ENCODE results near the gene ELF1. TPM values are rescaled to one million over a fixed set of nuclear protein-coding genes. Genes with fewer than 3 reads are reported as not detected.
A peak's percentile ranks its signal among the peaks of the same experiment; 100 is the strongest.

Gene ELF1
- total and polyA plus RNA-seq, 2 of the 8 experiments (the other 6 are each of a cell fraction or from before 2014, with no cell fraction given): 5.6 to 18.2 TPM

GRCh38 chr13:41008349-41008980, 10.7 kb downstream of the ELF1 start:
- no peak overlapping the region for H4K8ac ChIP-seq (ENCODE audit: extremely low read depth, insufficient read depth, low read length)
- H3K36me3 ChIP-seq (ENCODE audit: control insufficient read depth in 2 of 4, insufficient read depth in 4 of 4, low read length in 3 of 4): no peaks in the 10 kb centered on the region
- no peak overlapping the region for H2AK5ac ChIP-seq (ENCODE audit: low read depth, low read length)
- H3K23me2 ChIP-seq (ENCODE audit: low read depth, low read length): no peaks in the 10 kb centered on the region; the same call in 1 of the 2 replicates
- DNase-seq (ENCODE audit: low read depth in 1 of 2, low spot score in 2 of 2): no peak
- H3K4me1 ChIP-seq (replicated peaks in 1 of 4; ENCODE audit: control insufficient read depth in 3 of 4, insufficient read depth in 4 of 4, low read length in 3 of 4): peaks cover 0 to 5% (median 0%) of the 10 kb centered on the region in 4 experiments; a peak in 3 of 7 replicates
- peak overlapping the region; percentile 51 for H4K5ac ChIP-seq (ENCODE audit: insufficient read length, low read depth, low read length)
- H3K23ac ChIP-seq (ENCODE audit: insufficient read length): no peak overlapping the region
- H2BK20ac ChIP-seq (ENCODE audit: low read length): no peak overlapping the region
- no peak overlapping the region for H2BK120ac ChIP-seq (replicated peaks; ENCODE audit: low read depth, low read length)
- ChIA-PET POLR2A (ENCODE audit: partially characterized antibody) (interaction anchor here (0.6 kb wide), 1 partner anchor 1891 kb away, joined by 3 read pairs; no protein-coding TSS in a partner anchor), CTCF (ENCODE audit: partially characterized antibody) (interaction anchor here (0.6 to 2.1 kb wide), 6 partner anchors 11 to 1011 kb away, joined by 3 to 7 read pairs (median 4); partner anchors contain the start of gene ELF1)
- no peaks in the 10 kb centered on the region for H3K79me1 ChIP-seq (ENCODE audit: low read depth, low read length)
- FAIRE-seq: no peak
- H2BK12ac ChIP-seq (ENCODE audit: low read depth, low read length): no peak overlapping the region
- no peak overlapping the region for H2AFZ ChIP-seq (ENCODE audit: low read length)
- H3K4ac ChIP-seq (replicated peaks; ENCODE audit: insufficient read length, low read depth, low read length): no peak overlapping the region
- no peaks in the 10 kb centered on the region for H3K9me3 ChIP-seq (ENCODE audit: insufficient read depth in 2 of 2, low read depth in 1 of 2, low read length in 1 of 2)
- no peak overlapping the region for H2BK15ac ChIP-seq (ENCODE audit: low read length)
- WGBS, 2 experiments (ENCODE audit: extremely low coverage in 1 of 2, insufficient coverage in 1 of 2, insufficient read length in 1 of 2, insufficient replicate concordance in 2 of 2, low coverage in 1 of 2, low lambda C conversion rate in 2 of 2, missing lambda C conversion rate in 1 of 2): 85% methylated on average over 2 of the region's 2 CpGs; no CpG with 5 or more reads in 1 of the 2 experiments
- no peak overlapping the region for H3K56ac ChIP-seq (replicated peaks; ENCODE audit: insufficient read length, low read depth, low read length)
- H3K14ac ChIP-seq (ENCODE audit: insufficient read length): no peak overlapping the region
- no peak overlapping the region for H3K18ac ChIP-seq (ENCODE audit: extremely low read depth, low read length)
- H3K27me3 ChIP-seq (replicated peaks in 1 of 4; ENCODE audit: control insufficient read depth in 3 of 4, extremely low read depth in 1 of 4, insufficient read depth in 3 of 4, low read length in 3 of 4): no peaks in the 10 kb centered on the region
- H3K9ac ChIP-seq (replicated peaks in 1 of 4; ENCODE audit: extremely low read depth in 1 of 4, low read depth in 3 of 4, low read length in 3 of 4): no peak overlapping the region
- no peaks in the 10 kb centered on the region for H3K79me2 ChIP-seq (ENCODE audit: control insufficient read depth in 1 of 2, insufficient read depth in 2 of 2, low read length in 2 of 2)
- no peak overlapping the region for H3K4me3 ChIP-seq (ENCODE audit: extremely low read depth in 1 of 4, insufficient read depth in 2 of 4, low read depth in 3 of 4, low read length in 4 of 4)
- H3K27ac ChIP-seq (ENCODE audit: low read depth, low read length): no peak overlapping the region
- no peak overlapping the region for H2BK5ac ChIP-seq (ENCODE audit: low read depth, low read length)
- no peak overlapping the region for H3K4me2 ChIP-seq (ENCODE audit: insufficient read depth in 1 of 2, low read depth in 2 of 2, low read length in 2 of 2)
- no peak overlapping the region for H4K91ac ChIP-seq (replicated peaks; ENCODE audit: insufficient read length, low read length)
- no peaks in the 10 kb centered on the region for H4K20me1 ChIP-seq (replicated peaks in 1 of 2; ENCODE audit: control insufficient read depth in 1 of 2, insufficient read depth in 2 of 2, low read length in 2 of 2)
- no peak for TF ChIP-seq TCF12 (IDR thresholded peaks at IDR 0.05; ENCODE audit: low read depth, low read length)
- no peak for TF ChIP-seq FOSL1 (IDR thresholded peaks at IDR 0.05; ENCODE audit: insufficient read depth, low read depth, low read length)
- no peak for TF ChIP-seq TAF1 (IDR thresholded peaks at IDR 0.05; ENCODE audit: low read depth, low read length)
